ENCODE results near the gene CLEC10A. TPM values are rescaled to one million over a fixed set of nuclear protein-coding genes. Genes with fewer than 3 reads are reported as not detected.

CLEC10A gene
- not detected for total RNA-seq (2021; ENCODE audit: unreplicated experiment)
- not detected for polyA plus RNA-seq (2012; ENCODE audit: insufficient read length)
- Bru-seq, nascent RNA = not detected
- not detected for BruChase-seq, experiment 1, labeled RNA remaining after a 2-hour chase
- percentile 11 among the genes with signal in this experiment for BruChase-seq, experiment 2, labeled RNA remaining after a 6-hour chase
- long read RNA-seq = 0 reads

- intact Hi-C loops (cut with micrococcal nuclease; ENCODE audit: unreplicated experiment) = no loop called here
- H3K36me3 ChIP-seq (ENCODE audit: control insufficient read depth, insufficient read depth, low read length) = no peaks in the 10 kb centered on the region
- H3K27ac ChIP-seq (ENCODE audit: low read length) = no peak within 1 kb of the TSS
- ATAC-seq (no peak; the same call in 1 of the 2 replicates), DNase-seq (ENCODE audit: low read depth, low spot score) (no peak)
- TF ChIP-seq TCF7L2 (IDR thresholded peaks at IDR 0.05; ENCODE audit: low read depth, low read length) (no peak), CTCF (IDR thresholded peaks at IDR 0.05) (no peak), POLR2AphosphoS5 (IDR thresholded peaks at IDR 0.05; ENCODE audit: low read depth, low read length) (no peak), REST (IDR thresholded peaks at IDR 0.05; ENCODE audit: insufficient read depth in 1 of 2, low read depth in 2 of 2, low read length in 1 of 2) (no peak), SIN3A (IDR thresholded peaks at IDR 0.05; ENCODE audit: borderline replicate concordance, insufficient read depth, low read depth, low read length) (no peak)
- BruUV-seq (replicated peaks) = no TSS peak
- H3K27me3 ChIP-seq (ENCODE audit: control insufficient read depth, insufficient read depth, low read length) = no peaks in the 10 kb centered on the region
- CTCF ChIA-PET = no interaction called here
- no peaks in the 10 kb centered on the region for H3K9me3 ChIP-seq (ENCODE audit: control insufficient read depth, insufficient read depth, low read depth, low read length)
- POLR2A ChIA-PET = no interaction called here
- H3K4me1 ChIP-seq (ENCODE audit: control insufficient read depth, insufficient read depth, low read length) = no peaks in the 10 kb centered on the region
- no peak within 1 kb of the TSS for H3K4me3 ChIP-seq (ENCODE audit: low read depth in 2 of 2, low read length in 2 of 2)
- in situ Hi-C loops (cut with HindIII; ENCODE audit: low pct_unique_long_range_greater_than_20kb, low sequenced_read_pairs) = no loop called here
Observed at GRCh38 chr17:7079581-7080455, at the start of gene CLEC10A. CLEC10A (minus strand) TSS chr17:7080251; CDS start chr17:7078812, 1,439 bp downstream.

- Histone ChIP-seq H3K4me3 (ENCODE audit: low read depth in 2 of 2, low read length in 2 of 2) (no peak overlapping the region), H3K27ac (ENCODE audit: low read length) (no peak overlapping the region), H3K27me3 (ENCODE audit: control insufficient read depth, insufficient read depth, low read length) (no peaks in the 10 kb centered on the region), H3K36me3 (ENCODE audit: control insufficient read depth, insufficient read depth, low read length) (no peaks in the 10 kb centered on the region), H3K9me3 (ENCODE audit: control insufficient read depth, insufficient read depth, low read depth, low read length) (no peaks in the 10 kb centered on the region), H3K4me1 (ENCODE audit: control insufficient read depth, insufficient read depth, low read length) (no peaks in the 10 kb centered on the region; the same call in 1 of the 2 replicates)
- TF ChIP-seq TCF7L2 (IDR thresholded peaks at IDR 0.05; ENCODE audit: low read depth, low read length) (no peak), POLR2AphosphoS5 (IDR thresholded peaks at IDR 0.05; ENCODE audit: low read depth, low read length) (no peak), REST (IDR thresholded peaks at IDR 0.05; ENCODE audit: insufficient read depth in 1 of 2, low read depth in 2 of 2, low read length in 1 of 2) (no peak), SIN3A (IDR thresholded peaks at IDR 0.05; ENCODE audit: borderline replicate concordance, insufficient read depth, low read depth, low read length) (no peak), CTCF (IDR thresholded peaks at IDR 0.05) (no peak)
- ChIA-PET CTCF (interaction anchor here (0.6 to 0.7 kb wide), 2 partner anchors 22 to 1754 kb away, joined by 3 read pairs; no protein-coding TSS in a partner anchor), POLR2A (no interaction called here)
- no peak for ATAC-seq
- BruUV-seq (replicated peaks) = no TSS peak
- no peak for DNase-seq (ENCODE audit: low read depth, low spot score)
- intact Hi-C loops (cut with micrococcal nuclease; ENCODE audit: unreplicated experiment) = no loop called here
- in situ Hi-C loops (cut with HindIII; ENCODE audit: low pct_unique_long_range_greater_than_20kb, low sequenced_read_pairs) = no loop called here
Observed at GRCh38 chr17:7129311-7129710, 49.3 kb upstream of the CLEC10A start.
